Mesendoderm (in vitro differentiated cells): ENCODE results near the gene CTIF.

Source experiments
- DNase-seq: peaks from one replicate; pipeline ENCODE4 v3.0.0; 2013
- H2AK5ac ChIP-seq: 2 replicates; pipeline ENCODE4 v1.6.1; 2013; ENCODE audit warnings: low read length, inconsistent platforms
- H2BK120ac ChIP-seq: 2 replicates; pipeline ENCODE4 v1.6.1; 2013; ENCODE audit warnings: low read depth, mild to moderate bottlenecking, low read length, moderate library complexity, mixed read lengths
- H2BK15ac ChIP-seq: replicated peaks from 2 replicates; pipeline ENCODE4 v1.6.1; 2013; ENCODE audit warnings: low read depth, mild to moderate bottlenecking, moderate library complexity
- H2BK5ac ChIP-seq: 2 replicates; pipeline ENCODE4 v1.6.1; 2013; ENCODE audit warnings: low read length, inconsistent platforms
- H3K18ac ChIP-seq: 2 replicates; pipeline ENCODE4 v1.6.1; 2013; ENCODE audit warnings: mild to moderate bottlenecking, low read length, mixed read lengths
- H3K23ac ChIP-seq: one replicate; pipeline ENCODE4 v1.6.1; 2013; ENCODE audit warnings: low read length
- H3K27ac ChIP-seq: 2 replicates; pipeline ENCODE4 v1.5.1; 2013; ENCODE audit warnings: low read depth, mild to moderate bottlenecking, inconsistent platforms, low read length, moderate library complexity
- H3K27me3 ChIP-seq: 2 replicates; pipeline ENCODE4 v1.6.1; 2013; ENCODE audit warnings: low read length, control low read depth, mild to moderate bottlenecking, inconsistent platforms; ENCODE audit not compliant: insufficient read depth, poor library complexity
- H3K36me3 ChIP-seq: 2 replicates; pipeline ENCODE4 v1.6.1; 2013; ENCODE audit warnings: low read length, inconsistent platforms; ENCODE audit not compliant: control insufficient read depth, insufficient read depth
- H3K4ac ChIP-seq: one replicate; pipeline ENCODE4 v1.6.1; 2013; ENCODE audit warnings: low read depth, mild to moderate bottlenecking, low read length, moderate library complexity
- H3K4me1 ChIP-seq: 2 replicates; pipeline ENCODE4 v1.6.1; 2013; ENCODE audit warnings: low read depth, low read length, inconsistent platforms; ENCODE audit not compliant: control insufficient read depth
- H3K4me2 ChIP-seq: 2 replicates; pipeline ENCODE4 v1.6.1; 2013; ENCODE audit warnings: low read length
- H3K4me3 ChIP-seq: 2 replicates; pipeline ENCODE4 v1.5.1; 2013; ENCODE audit warnings: mild to moderate bottlenecking, low read length
- H3K56ac ChIP-seq: one replicate; pipeline ENCODE4 v1.6.1; 2013; ENCODE audit warnings: low read length
- H3K79me1 ChIP-seq: 2 replicates; pipeline ENCODE4 v1.6.1; 2013; ENCODE audit warnings: low read length, inconsistent platforms
- H3K79me2 ChIP-seq: 2 replicates; pipeline ENCODE4 v1.6.1; 2013; ENCODE audit warnings: mild to moderate bottlenecking, low read length; ENCODE audit not compliant: control insufficient read depth, insufficient read depth
- H3K9ac ChIP-seq: 2 replicates; pipeline ENCODE4 v1.6.1; 2013; ENCODE audit warnings: low read length, inconsistent platforms
- H4K5ac ChIP-seq: one replicate; pipeline ENCODE4 v1.6.1; 2013; ENCODE audit warnings: low read length
- H4K8ac ChIP-seq: one replicate; pipeline ENCODE4 v1.6.1; 2013; ENCODE audit warnings: low read depth, mild to moderate bottlenecking, control low read depth, low read length, moderate library complexity
- WGBS: extraction: QIAGEN DNeasy Blood & Tissue Kit; methylation state at CpG from one replicate; pipeline ENCODE4 v1.1.7; 2013; ENCODE audit warnings: low lambda C conversion rate, missing lambda C conversion rate; ENCODE audit not compliant: insufficient coverage; ENCODE audit errors: extremely low coverage; 5-methylcytosine and 5-hydroxymethylcytosine counted together

CTIF gene

DNA sequence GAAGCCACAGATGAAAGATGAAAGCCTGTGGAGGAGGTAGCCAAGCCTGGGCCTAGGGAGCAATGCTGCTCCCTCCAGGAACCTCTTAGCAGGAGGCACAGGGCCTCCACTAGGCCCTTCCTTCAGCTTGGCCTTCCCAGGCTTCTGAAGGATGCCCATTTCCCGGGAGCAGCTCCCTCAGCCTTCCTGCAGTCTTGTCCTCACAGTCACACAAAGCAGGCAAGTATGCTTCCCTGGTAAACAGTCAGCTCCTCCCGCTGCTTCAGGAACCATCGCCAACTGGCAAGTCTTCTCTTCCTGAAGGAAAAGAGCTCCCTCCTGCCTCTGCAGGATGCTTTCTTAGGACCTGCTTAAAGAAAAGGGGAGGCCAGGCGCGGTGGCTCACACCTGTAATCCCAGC, 358.7 kb downstream of the CTIF start:
- H2BK5ac ChIP-seq, result no peak overlapping the region
- H3K36me3 ChIP-seq, result no peaks in the 10 kb centered on the region
- no CpG with 5 or more reads among the region's 5 CpGs for WGBS
- H3K18ac ChIP-seq, result no peak overlapping the region
- H3K79me2 ChIP-seq, result no peaks in the 10 kb centered on the region
- no peak overlapping the region for H2BK15ac ChIP-seq
- no peak overlapping the region for H3K4ac ChIP-seq
- H3K4me2 ChIP-seq, result no peak overlapping the region
- no peak overlapping the region for H3K4me3 ChIP-seq
- no peaks in the 10 kb centered on the region for H3K4me1 ChIP-seq
- H3K9ac ChIP-seq, result no peak overlapping the region
- H3K79me1 ChIP-seq, result no peaks in the 10 kb centered on the region
- H4K5ac ChIP-seq, result no peak overlapping the region
- H4K8ac ChIP-seq, result no peak overlapping the region
- no peaks in the 10 kb centered on the region for H3K27me3 ChIP-seq
- H2AK5ac ChIP-seq, result no peak overlapping the region
- H3K23ac ChIP-seq, result no peak overlapping the region
- H2BK120ac ChIP-seq, result no peak overlapping the region
- H3K56ac ChIP-seq, result no peak overlapping the region
- no peak overlapping the region for H3K27ac ChIP-seq
- DNase-seq, result no peak

DNA sequence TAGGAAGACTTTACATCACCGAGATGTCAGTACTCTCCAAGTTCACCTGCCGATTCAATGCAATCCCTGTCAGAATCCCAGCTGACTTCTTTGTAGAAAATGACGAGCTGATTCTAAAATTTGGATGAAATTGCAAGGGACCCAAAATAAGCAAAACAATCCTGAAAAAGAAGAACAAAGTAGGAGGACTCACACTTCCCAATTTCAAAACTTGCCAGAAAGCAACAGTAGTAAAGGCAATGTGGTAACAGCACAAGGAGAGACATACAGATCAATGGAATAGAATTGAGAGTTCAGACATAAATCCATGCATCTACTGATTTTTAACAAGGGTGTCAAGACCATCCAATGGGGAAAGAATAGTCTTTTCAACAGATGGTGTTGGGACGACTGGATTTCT, 359.7 kb downstream of the CTIF start:
- Histone ChIP-seq H2BK15ac (no peak overlapping the region), H3K18ac (no peak overlapping the region), H3K4me2 (no peak overlapping the region), H2BK120ac (no peak overlapping the region), H3K27ac (no peak overlapping the region), H3K4me3 (no peak overlapping the region), H3K27me3 (no peaks in the 10 kb centered on the region), H3K36me3 (no peaks in the 10 kb centered on the region), H4K5ac (no peak overlapping the region), H3K79me1 (no peaks in the 10 kb centered on the region), H2AK5ac (no peak overlapping the region), H2BK5ac (no peak overlapping the region), H3K9ac (no peak overlapping the region), H3K23ac (no peak overlapping the region), H3K4me1 (no peaks in the 10 kb centered on the region), H3K4ac (no peak overlapping the region), H4K8ac (no peak overlapping the region), H3K79me2 (no peaks in the 10 kb centered on the region), H3K56ac (no peak overlapping the region)
- WGBS, result no CpG with 5 or more reads among the region's 4 CpGs
- DNase-seq, result no peak

DNA sequence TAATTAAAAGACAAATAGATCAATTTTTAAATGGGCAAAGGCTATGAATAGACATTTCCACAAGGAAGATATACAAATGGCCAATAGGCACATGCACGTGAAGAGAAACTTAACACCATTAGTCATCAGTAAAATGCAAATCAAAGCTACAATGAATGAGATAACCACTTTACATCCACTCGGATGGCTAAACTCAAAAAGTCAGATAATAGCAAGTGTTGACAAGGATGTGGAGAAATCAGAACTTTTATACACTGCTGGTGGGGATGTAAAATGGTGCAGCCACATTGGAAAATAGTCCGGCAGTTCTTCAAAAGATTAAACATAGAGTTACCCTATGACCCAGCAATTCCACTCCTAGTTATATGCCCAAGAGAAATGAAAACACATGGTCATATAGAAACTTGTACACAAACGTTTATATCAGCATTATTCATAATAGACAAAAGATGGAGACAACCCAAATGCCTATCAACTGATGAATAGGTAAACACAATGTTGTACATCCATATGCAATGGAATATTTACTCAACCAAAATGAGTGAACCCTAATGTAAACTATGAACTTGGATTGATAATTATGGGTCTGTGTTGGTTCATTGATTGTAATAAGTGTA, 360.8 kb downstream of the CTIF start:
- WGBS, result no CpG with 5 or more reads among the region's 4 CpGs
- DNase-seq, result no peak
- H3K4me1 ChIP-seq, result no peaks in the 10 kb centered on the region
- H4K5ac ChIP-seq, result no peak overlapping the region
- H3K23ac ChIP-seq, result no peak overlapping the region
- H2AK5ac ChIP-seq, result no peak overlapping the region
- no peak overlapping the region for H3K18ac ChIP-seq
- no peaks in the 10 kb centered on the region for H3K27me3 ChIP-seq
- H3K79me2 ChIP-seq, result no peaks in the 10 kb centered on the region
- no peak overlapping the region for H3K4ac ChIP-seq
- H2BK5ac ChIP-seq, result no peak overlapping the region
- H3K36me3 ChIP-seq, result no peaks in the 10 kb centered on the region
- H2BK120ac ChIP-seq, result no peak overlapping the region
- H3K9ac ChIP-seq, result no peak overlapping the region
- H2BK15ac ChIP-seq, result no peak overlapping the region
- no peaks in the 10 kb centered on the region for H3K79me1 ChIP-seq
- H3K27ac ChIP-seq, result no peak overlapping the region
- H4K8ac ChIP-seq, result no peak overlapping the region
- H3K4me2 ChIP-seq, result no peak overlapping the region
- no peak overlapping the region for H3K4me3 ChIP-seq
- H3K56ac ChIP-seq, result no peak overlapping the region

DNA sequence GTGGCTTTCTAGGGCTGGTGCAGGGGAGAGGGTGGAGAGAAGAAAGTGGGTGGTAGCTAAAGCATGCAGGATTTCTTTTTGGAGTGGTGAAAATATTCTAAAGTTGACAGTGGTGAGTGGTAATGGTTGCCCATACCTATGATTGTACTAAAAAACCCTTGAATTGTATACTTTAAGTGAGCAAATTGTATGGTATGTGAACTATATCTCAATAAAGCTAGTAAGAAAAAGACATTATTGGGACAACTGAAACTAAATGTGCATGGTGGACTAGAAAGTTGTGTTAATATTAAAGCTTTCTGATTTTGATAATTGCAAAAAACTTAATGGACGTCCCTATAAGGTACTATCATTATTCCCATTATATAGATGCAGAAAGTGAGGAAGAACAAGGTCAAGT, 361.6 kb downstream of the CTIF start:
- no peaks in the 10 kb centered on the region for H3K79me1 ChIP-seq
- no peak overlapping the region for H3K23ac ChIP-seq
- no peak overlapping the region for H3K27ac ChIP-seq
- H2AK5ac ChIP-seq, result no peak overlapping the region
- H4K5ac ChIP-seq, result no peak overlapping the region
- no peak overlapping the region for H4K8ac ChIP-seq
- WGBS, result no CpG with 5 or more reads among the region's 1 CpG
- H2BK120ac ChIP-seq, result no peak overlapping the region
- H3K18ac ChIP-seq, result no peak overlapping the region
- no peaks in the 10 kb centered on the region for H3K79me2 ChIP-seq
- no peak overlapping the region for H2BK15ac ChIP-seq
- no peaks in the 10 kb centered on the region for H3K27me3 ChIP-seq
- H2BK5ac ChIP-seq, result no peak overlapping the region
- no peak overlapping the region for H3K56ac ChIP-seq
- H3K36me3 ChIP-seq, result no peaks in the 10 kb centered on the region
- no peak overlapping the region for H3K4me3 ChIP-seq
- H3K4ac ChIP-seq, result no peak overlapping the region
- H3K4me2 ChIP-seq, result no peak overlapping the region
- DNase-seq, result no peak
- no peak overlapping the region for H3K9ac ChIP-seq
- no peaks in the 10 kb centered on the region for H3K4me1 ChIP-seq

DNA sequence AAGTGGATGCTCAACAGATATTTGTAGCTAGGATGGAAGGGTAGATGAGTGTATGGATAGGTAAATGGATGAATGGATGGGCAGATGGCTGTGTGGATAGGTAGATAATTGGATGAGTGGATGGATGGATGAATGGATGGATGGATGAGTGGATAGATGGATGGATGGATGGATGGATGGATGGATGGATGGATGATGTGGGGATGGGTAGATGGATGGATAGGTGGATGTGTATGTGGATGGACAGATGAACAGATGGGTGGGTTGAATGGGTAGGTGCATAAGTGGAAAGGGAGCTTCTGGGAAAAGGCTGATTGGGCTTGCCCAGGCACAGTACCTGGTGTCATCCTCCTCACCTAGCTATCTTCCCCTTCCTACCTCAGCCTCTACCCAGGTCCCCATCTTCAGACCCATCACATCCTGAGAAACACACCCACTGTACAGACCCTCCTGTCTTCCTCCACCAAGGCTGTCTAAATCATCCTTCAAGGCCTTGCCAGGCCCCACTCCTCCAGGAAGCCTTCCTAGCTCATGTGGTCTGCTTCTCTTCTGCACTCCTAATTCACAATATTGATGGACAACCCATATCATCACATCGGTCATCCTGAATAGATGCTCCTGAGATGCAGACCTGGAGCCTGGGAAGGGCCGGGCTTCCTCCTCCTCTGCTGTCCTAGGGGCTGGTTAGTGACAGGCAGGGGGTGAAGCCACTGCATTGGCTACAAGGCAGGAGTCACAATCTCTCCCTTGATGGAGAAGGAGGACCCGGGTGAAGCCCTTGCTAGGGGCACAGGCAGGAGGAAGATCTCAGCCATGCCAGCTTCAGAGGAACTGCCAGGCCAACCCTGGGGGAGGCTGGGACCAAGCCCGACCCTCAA, 362.6 kb downstream of the CTIF start:
- H3K4ac ChIP-seq, result no peak overlapping the region
- H3K23ac ChIP-seq, result peak overlapping the region; percentile 24
- H4K8ac ChIP-seq, result no peak overlapping the region
- H3K18ac ChIP-seq, result no peak overlapping the region
- no peak for DNase-seq
- H2BK15ac ChIP-seq, result no peak overlapping the region
- no peak overlapping the region for H2BK120ac ChIP-seq
- no peak overlapping the region for H2BK5ac ChIP-seq
- H2AK5ac ChIP-seq, result no peak overlapping the region
- no peaks in the 10 kb centered on the region for H3K79me2 ChIP-seq
- no peak overlapping the region for H3K27ac ChIP-seq
- no peak overlapping the region for H3K9ac ChIP-seq
- H3K4me2 ChIP-seq, result no peak overlapping the region
- no CpG with 5 or more reads among the region's 4 CpGs for WGBS
- H3K79me1 ChIP-seq, result no peaks in the 10 kb centered on the region
- no peaks in the 10 kb centered on the region for H3K36me3 ChIP-seq
- H4K5ac ChIP-seq, result no peak overlapping the region
- no peak overlapping the region for H3K56ac ChIP-seq
- H3K27me3 ChIP-seq, result no peaks in the 10 kb centered on the region
- no peaks in the 10 kb centered on the region for H3K4me1 ChIP-seq
- H3K4me3 ChIP-seq, result no peak overlapping the region
